ENCODE results near the gene GTF3C2. TPM values are rescaled to one million over a fixed set of nuclear protein-coding genes. Genes with fewer than 3 reads are reported as not detected.
A peak's percentile ranks its signal among the peaks of the same experiment; 100 is the strongest.

GTF3C2 gene
- total and polyA plus RNA-seq, 2 of the 13 experiments (the other 11 are each of a cell fraction or from before 2014, with no cell fraction given), result 77.5 to 130 TPM

DNA sequence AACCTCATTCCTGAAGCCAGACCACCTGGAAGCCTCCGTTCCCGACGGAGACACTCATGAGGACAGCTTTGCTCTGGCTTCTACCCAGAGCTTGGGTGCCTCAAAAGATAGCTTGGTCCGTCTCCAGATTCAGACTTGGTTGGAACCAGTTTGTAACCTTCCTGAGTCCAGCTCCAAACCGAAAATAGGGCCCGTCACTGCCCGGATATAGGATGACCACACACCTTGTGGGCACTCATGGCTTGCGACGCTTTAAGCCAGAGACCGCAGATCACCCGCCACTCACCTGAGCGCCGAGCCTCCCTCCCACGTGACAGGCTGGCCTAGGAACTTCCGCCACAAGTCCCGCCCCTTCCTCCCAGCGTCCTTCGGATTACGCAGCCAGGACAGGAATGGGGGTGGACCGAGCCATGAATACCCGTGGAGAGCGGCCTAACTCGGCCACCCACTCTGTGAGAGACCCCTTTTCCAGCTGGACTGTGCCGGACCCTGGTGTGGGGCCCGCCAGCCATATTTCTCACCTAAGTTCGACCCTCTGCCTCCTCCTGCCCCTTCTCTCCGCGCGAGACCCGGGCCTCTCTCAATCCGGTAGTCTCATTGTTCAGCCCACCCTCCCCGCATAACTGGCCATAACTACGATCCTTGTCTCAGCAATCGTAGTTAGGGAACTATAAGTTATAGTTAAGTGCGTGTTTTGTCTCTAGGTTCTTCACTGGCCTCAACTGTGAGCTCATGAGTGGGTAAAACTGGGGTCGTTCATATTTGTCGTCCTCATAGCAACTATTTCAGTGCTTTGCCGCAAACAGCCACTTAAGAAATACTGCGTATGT is 33.6 kb downstream of the GTF3C2 start, which contains the start of gene MPV17 (continued):
- peak; percentile 65; the same call in 1 of the 2 replicates for TF ChIP-seq ZNF205 (CRISPR knock-in tag; IDR thresholded peaks at IDR 0.05)
- TF ChIP-seq TRAFD1 (CRISPR knock-in tag; IDR thresholded peaks at IDR 0.05; ENCODE audit: borderline replicate concordance), result 0 out of 2 replicates have a peak, but pooled peaks have one; percentile 26
- TF ChIP-seq TBX2 (CRISPR knock-in tag; IDR thresholded peaks at IDR 0.05; ENCODE audit: borderline replicate concordance), result peak; percentile 80
- TF ChIP-seq ZNF101 (CRISPR knock-in tag; IDR thresholded peaks at IDR 0.05; ENCODE audit: borderline replicate concordance, low read depth), result no peak
- no peak for TF ChIP-seq NR1H2 (CRISPR knock-in tag; IDR thresholded peaks at IDR 0.05; ENCODE audit: borderline replicate concordance, low read depth)
- TF ChIP-seq CEBPZ (IDR thresholded peaks at IDR 0.05; ENCODE audit: low read length), result no peak
- peak; percentile 91; the same call in 1 of the 2 replicates for TF ChIP-seq NFKB2 (CRISPR knock-in tag; IDR thresholded peaks at IDR 0.05; ENCODE audit: borderline replicate concordance)
- peak; percentile 93 for TF ChIP-seq RBM39 (IDR thresholded peaks at IDR 0.05; ENCODE audit: low read depth, low read length, poor library complexity, severe bottlenecking)
- TF ChIP-seq BRF2 (CRISPR knock-in tag; IDR thresholded peaks at IDR 0.05), result peak; percentile 95
- TF ChIP-seq HDAC1 (CRISPR knock-in tag; IDR thresholded peaks at IDR 0.05), result peak; percentile 93
- no peak for TF ChIP-seq HNRNPK (IDR thresholded peaks at IDR 0.05; ENCODE audit: low read depth, low read length, poor library complexity, severe bottlenecking)
- no peak for TF ChIP-seq GPBP1L1 (CRISPR knock-in tag; IDR thresholded peaks at IDR 0.05)
- no peak for TF ChIP-seq RARG (CRISPR knock-in tag; IDR thresholded peaks at IDR 0.05; ENCODE audit: low read depth)
- no peak for TF ChIP-seq ZNF260 (CRISPR knock-in tag; IDR thresholded peaks at IDR 0.05; ENCODE audit: borderline replicate concordance, low read depth)
- TF ChIP-seq FOXA3 (CRISPR knock-in tag; IDR thresholded peaks at IDR 0.05), result peak; percentile 62; the same call in 1 of the 2 replicates
- TF ChIP-seq FOXO1 (CRISPR knock-in tag; IDR thresholded peaks at IDR 0.05), result peak; percentile 64
- TF ChIP-seq, protein P1, sequence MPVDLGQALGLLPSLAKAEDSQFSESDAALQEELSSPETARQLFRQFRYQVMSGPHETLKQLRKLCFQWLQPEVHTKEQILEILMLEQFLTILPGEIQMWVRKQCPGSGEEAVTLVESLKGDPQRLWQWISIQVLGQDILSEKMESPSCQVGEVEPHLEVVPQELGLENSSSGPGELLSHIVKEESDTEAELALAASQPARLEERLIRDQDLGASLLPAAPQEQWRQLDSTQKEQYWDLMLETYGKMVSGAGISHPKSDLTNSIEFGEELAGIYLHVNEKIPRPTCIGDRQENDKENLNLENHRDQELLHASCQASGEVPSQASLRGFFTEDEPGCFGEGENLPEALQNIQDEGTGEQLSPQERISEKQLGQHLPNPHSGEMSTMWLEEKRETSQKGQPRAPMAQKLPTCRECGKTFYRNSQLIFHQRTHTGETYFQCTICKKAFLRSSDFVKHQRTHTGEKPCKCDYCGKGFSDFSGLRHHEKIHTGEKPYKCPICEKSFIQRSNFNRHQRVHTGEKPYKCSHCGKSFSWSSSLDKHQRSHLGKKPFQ (CRISPR knock-in tag; IDR thresholded peaks at IDR 0.05; ENCODE audit: insufficient replicate concordance), result peak; percentile 65
